Measurements from ENCODE around the gene TGFBRAP1. TPM values are rescaled to one million over a fixed set of nuclear protein-coding genes. Genes with fewer than 3 reads are reported as not detected.
A peak's percentile ranks its signal among the peaks of the same experiment; 100 is the strongest.
"Not testable (repeated sequence)": the region's sequence is repeated elsewhere in the genome, so short reads cannot be mapped to it uniquely, and the experiment has no call there.

Gene TGFBRAP1
- total and polyA plus RNA-seq, 2 donors from 2014 or later: 6.7 to 25.8 TPM

DNA sequence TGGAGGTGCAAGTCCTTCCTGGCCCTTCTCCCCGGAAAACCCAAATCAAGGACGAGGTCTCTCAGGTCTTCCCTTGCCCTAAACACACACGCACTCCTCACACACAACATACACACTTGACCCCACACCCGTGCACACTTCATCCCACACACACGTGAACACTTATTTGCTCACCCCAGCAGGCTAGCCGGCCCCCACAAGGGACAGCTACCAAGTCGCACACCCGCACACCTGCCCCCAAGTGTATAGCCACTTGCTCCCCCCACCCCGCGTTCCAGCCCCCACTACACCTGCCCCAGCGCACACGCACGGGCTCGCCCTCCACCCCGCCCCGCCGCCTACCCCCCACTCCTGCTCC lies 359 bp downstream of the TGFBRAP1 start:
- intact Hi-C loops (cut with DNase I): no loop called here
- Histone ChIP-seq H3K4me1 (ENCODE audit: control insufficient read depth in 2 of 3, insufficient read depth in 2 of 3, low read depth in 1 of 3, low read length in 3 of 3) (peaks cover 0 to 17% (median 14%) of the 10 kb centered on the region in 3 donors), H3K9me3 (ENCODE audit: control insufficient read depth in 2 of 3, insufficient read depth in 1 of 3, low read length in 3 of 3) (no peaks in the 10 kb centered on the region), H3K27me3 (ENCODE audit: control insufficient read depth, insufficient read depth, low read length) (no peaks in the 10 kb centered on the region), H3K27ac (ENCODE audit: low read depth in 2 of 2, low read length in 2 of 2) (peak overlapping the region; percentile 68 to 70), H3K9ac (ENCODE audit: low read length in 3 of 3) (peak overlapping the region; percentile 26 to 81 (median 63)), H3K4me3 (ENCODE audit: low read length in 3 of 3) (peak overlapping the region; percentile 77 to 86 (median 80)), H3K36me3 (ENCODE audit: control insufficient read depth in 2 of 3, insufficient read depth in 3 of 3, low read length in 3 of 3) (peaks cover 0 to 3% (median 0%) of the 10 kb centered on the region in 3 donors)
- no peak for TF ChIP-seq CTCF (IDR thresholded peaks at IDR 0.05; ENCODE audit: borderline replicate concordance, extremely low read depth, insufficient read depth)
- FAIRE-seq (no peak), DNase-seq (peak in 3 of 5 donors; percentile 13 to 79 (median 74))

- no peak for TF ChIP-seq CTCF (IDR thresholded peaks at IDR 0.05; ENCODE audit: borderline replicate concordance, extremely low read depth, insufficient read depth)
- Histone ChIP-seq H3K4me3 (ENCODE audit: low read length in 3 of 3) (peak overlapping the region; percentile 77 to 86 (median 80)), H3K27me3 (ENCODE audit: control insufficient read depth, insufficient read depth, low read length) (no peaks in the 10 kb centered on the region), H3K27ac (ENCODE audit: low read depth in 2 of 2, low read length in 2 of 2) (peak overlapping the region; percentile 68 to 70), H3K9me3 (ENCODE audit: control insufficient read depth in 2 of 3, insufficient read depth in 1 of 3, low read length in 3 of 3) (no peaks in the 10 kb centered on the region), H3K36me3 (ENCODE audit: control insufficient read depth in 2 of 3, insufficient read depth in 3 of 3, low read length in 3 of 3) (peaks cover 0 to 3% (median 0%) of the 10 kb centered on the region in 3 donors), H3K4me1 (ENCODE audit: control insufficient read depth in 2 of 3, insufficient read depth in 2 of 3, low read depth in 1 of 3, low read length in 3 of 3) (peaks cover 0 to 17% (median 14%) of the 10 kb centered on the region in 3 donors), H3K9ac (ENCODE audit: low read length in 3 of 3) (peak overlapping the region; percentile 26 to 81 (median 63))
- intact Hi-C loops (cut with DNase I): no loop called here
- DNase-seq: peak; percentile 14 to 67 (median 47)
- FAIRE-seq: no peak
Observed at GRCh38 chr2:105328281-105329196, 996 bp downstream of the TGFBRAP1 start.

DNA sequence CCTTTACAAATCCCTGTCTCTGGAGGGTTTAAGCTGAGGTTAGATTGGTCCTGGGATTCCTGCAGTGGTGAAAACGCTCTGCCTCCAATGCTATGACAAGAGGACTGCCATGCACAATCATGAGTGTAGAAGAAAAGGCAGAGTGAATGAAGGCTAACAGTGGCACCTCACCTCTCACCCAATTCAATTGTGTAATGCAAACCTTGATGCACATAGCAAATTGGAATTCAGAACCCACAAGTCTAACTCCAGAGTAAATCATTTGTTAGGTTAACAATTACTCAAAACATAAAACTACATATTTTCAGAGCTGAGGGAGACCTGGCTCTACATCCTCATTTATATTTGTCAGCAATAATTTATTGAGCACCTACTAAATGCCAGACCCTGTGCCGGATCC lies 1.8 kb downstream of the TGFBRAP1 start:
- peak overlapping the region in 1 of 3 donors; percentile 80 for H3K4me3 ChIP-seq (ENCODE audit: low read length in 3 of 3)

DNA sequence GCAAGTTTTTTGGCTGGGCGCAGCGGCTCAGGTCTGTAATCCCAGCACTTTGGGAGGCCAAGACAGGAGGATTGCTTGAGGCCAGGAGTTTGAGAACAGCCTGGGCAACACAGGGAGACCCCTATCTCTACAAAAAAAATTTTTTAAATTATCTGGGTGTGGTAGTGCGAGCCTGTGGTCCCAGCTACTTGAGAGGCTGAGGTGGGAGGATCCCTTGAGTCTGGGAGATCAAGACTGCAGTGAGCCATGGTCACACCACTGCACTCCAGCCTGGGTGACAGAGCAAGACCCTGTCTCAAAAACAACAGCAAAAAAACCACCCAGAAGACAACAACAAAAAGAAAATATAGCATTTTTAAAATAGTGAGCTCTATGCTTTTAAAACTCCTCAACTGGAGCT lies 2.3 kb downstream of the TGFBRAP1 start:
- H3K36me3 ChIP-seq (ENCODE audit: control insufficient read depth in 2 of 3, insufficient read depth in 3 of 3, low read length in 3 of 3); intact Hi-C loops (cut with DNase I); H3K4me3 ChIP-seq (ENCODE audit: low read length in 3 of 3); H3K27me3 ChIP-seq (ENCODE audit: control insufficient read depth, insufficient read depth, low read length); H3K9ac ChIP-seq (ENCODE audit: low read length in 3 of 3); FAIRE-seq; DNase-seq; H3K9me3 ChIP-seq (ENCODE audit: control insufficient read depth in 2 of 3, insufficient read depth in 1 of 3, low read length in 3 of 3); H3K27ac ChIP-seq (ENCODE audit: low read depth in 2 of 2, low read length in 2 of 2): not testable (repeated sequence)
- H3K4me1 ChIP-seq (ENCODE audit: control insufficient read depth in 2 of 3, insufficient read depth in 2 of 3, low read depth in 1 of 3, low read length in 3 of 3): peaks cover 0 to 17% (median 14%) of the 10 kb centered on the region in 3 donors

More for the DNA sequence above, 1.8 kb downstream of the TGFBRAP1 start:
- Histone ChIP-seq H3K4me1 (ENCODE audit: control insufficient read depth in 2 of 3, insufficient read depth in 2 of 3, low read depth in 1 of 3, low read length in 3 of 3) (peaks cover 0 to 17% (median 14%) of the 10 kb centered on the region in 3 donors), H3K27ac (ENCODE audit: low read depth in 2 of 2, low read length in 2 of 2) (peak overlapping the region in 1 of 2 donors; percentile 68), H3K36me3 (ENCODE audit: control insufficient read depth in 2 of 3, insufficient read depth in 3 of 3, low read length in 3 of 3) (peaks cover 0 to 3% (median 0%) of the 10 kb centered on the region in 3 donors), H3K27me3 (ENCODE audit: control insufficient read depth, insufficient read depth, low read length) (no peaks in the 10 kb centered on the region), H3K9me3 (ENCODE audit: control insufficient read depth in 2 of 3, insufficient read depth in 1 of 3, low read length in 3 of 3) (no peaks in the 10 kb centered on the region), H3K9ac (ENCODE audit: low read length in 3 of 3) (no peak overlapping the region)
- DNase-seq: no peak
- intact Hi-C loops (cut with DNase I): no loop called here
- FAIRE-seq: no peak
- TF ChIP-seq CTCF (IDR thresholded peaks at IDR 0.05; ENCODE audit: borderline replicate concordance, extremely low read depth, insufficient read depth): no peak
